NCI-H2196 (cell line): ENCODE data around the gene ERF.
A peak's percentile ranks its signal among the peaks of the same experiment; 100 is the strongest.

Source experiments
- DNase-seq: peaks from one replicate; lab custom pipeline; 2025; ENCODE audit not compliant: unreplicated experiment; lab: John Stamatoyannopoulos, UW

Gene ERF

GRCh38 chr19:42217520-42218437 is 37.1 kb downstream of the ERF start, which contains the start of gene DEDD2:
Gene DEDD2 (minus strand): TSS chr19:42217677. CDS start chr19:42217007, 670 bp downstream.
- DNase-seq = peak; percentile 98

- no peak for DNase-seq
Measured at GRCh38 chr19:42216653-42217519, 38.0 kb downstream of the ERF start.

GRCh38 chr19:42214810-42215485 is 40.0 kb downstream of the ERF start:
- no peak for DNase-seq

GRCh38 chr19:42212886-42213285 is 42.0 kb downstream of the ERF start:
- DNase-seq = no peak

DNA sequence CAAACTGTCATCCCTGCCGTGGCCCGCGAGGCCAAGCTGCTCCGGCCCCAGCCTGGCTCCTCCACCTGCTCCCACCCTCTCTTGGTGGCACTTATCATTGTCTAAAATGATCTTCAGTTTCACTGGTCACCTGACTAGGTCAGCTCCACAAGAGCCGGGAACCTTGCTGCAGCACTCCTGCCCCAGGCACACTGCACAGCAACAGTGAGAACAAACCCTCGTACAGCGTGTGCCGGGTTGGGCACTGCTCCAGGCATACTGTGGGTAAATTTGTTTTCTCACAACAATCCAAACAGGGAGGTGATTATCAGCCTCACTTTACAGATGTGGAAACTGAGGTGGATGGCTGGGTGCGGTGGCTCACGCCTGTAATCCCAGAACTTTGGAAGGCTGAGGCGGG is 46.3 kb downstream of the ERF start:
- DNase-seq = peak; percentile 72

GRCh38 chr19:42207767-42208271 is 47.1 kb downstream of the ERF start:
- peak; percentile 24 for DNase-seq

- DNase-seq = peak; percentile 30
Measured at GRCh38 chr19:42206871-42207755, 47.8 kb downstream of the ERF start.

- DNase-seq = no peak
Measured at GRCh38 chr19:42204664-42205063, 50.3 kb downstream of the ERF start.

GRCh38 chr19:42203700-42204099 is 51.2 kb downstream of the ERF start:
- no peak for DNase-seq

GRCh38 chr19:42202290-42202880 is 52.5 kb downstream of the ERF start:
- no peak for DNase-seq

DNA sequence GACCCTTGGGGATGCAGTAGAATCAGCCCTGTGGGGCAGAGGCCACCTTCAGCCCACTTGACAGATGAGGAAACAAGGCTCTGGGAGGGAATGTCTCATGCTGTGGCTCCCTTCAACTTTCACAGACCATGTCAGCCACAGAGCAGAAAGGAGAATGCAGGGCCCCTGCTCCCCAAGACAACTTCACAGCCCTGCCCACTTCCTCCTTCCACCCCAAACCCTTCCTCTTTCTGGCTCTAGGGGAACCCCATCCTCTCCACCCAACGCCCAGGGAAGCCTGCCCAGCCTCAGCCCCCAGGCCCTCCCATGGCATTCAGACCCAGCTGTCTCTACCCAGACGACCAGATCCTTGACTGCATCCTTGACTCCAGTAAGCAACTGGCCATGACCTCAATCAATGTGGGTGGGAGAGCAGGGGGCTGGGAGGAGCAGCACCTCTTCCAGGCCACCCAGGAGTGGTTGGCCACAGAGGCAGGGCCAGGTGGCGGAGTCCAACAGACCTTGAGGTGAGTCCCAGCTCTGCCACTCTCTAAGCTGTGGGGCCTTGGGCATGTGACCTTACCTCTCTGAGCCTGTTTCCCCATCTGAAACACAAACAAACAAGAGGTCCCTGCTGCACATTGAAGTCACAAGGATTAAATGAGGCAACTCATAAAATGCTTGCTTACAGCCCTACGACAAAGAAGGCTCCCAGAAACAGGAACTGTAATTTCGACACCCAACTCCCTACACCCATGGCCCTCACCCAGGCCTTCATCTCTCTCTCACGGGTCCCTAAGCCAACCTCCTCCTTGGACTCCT is 53.2 kb downstream of the ERF start:
- DNase-seq = no peak

DNA sequence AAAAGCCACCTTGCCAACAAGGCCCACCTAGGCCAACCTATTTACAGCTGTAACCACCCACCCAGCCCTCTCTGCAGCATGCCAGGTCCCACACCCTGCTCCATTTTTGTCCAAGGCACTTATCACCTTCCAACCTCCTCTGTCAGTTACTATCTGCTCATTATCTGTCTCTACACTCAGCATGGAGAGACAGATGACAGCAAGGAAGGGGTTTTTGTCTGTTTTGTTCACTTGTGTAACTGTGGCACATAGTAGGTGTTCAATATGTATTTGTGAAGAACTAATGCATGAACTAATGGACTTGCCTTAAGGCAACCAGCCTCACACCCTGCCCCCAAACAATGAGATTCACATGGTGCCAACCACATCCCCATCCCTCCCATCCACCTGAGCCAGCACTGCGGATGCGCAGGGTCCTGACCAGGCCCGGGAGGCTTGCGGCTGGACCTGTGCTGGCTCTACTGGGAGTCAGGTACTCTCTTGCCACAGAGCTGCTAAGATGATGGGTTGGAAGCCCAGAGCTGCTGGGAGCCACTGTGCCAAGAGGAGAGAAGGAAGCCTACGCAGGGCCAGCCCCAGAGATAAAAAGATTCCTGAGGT is 54.7 kb downstream of the ERF start:
- no peak for DNase-seq

GRCh38 chr19:42199440-42200115 is 55.4 kb downstream of the ERF start:
- DNase-seq = no peak

DNA sequence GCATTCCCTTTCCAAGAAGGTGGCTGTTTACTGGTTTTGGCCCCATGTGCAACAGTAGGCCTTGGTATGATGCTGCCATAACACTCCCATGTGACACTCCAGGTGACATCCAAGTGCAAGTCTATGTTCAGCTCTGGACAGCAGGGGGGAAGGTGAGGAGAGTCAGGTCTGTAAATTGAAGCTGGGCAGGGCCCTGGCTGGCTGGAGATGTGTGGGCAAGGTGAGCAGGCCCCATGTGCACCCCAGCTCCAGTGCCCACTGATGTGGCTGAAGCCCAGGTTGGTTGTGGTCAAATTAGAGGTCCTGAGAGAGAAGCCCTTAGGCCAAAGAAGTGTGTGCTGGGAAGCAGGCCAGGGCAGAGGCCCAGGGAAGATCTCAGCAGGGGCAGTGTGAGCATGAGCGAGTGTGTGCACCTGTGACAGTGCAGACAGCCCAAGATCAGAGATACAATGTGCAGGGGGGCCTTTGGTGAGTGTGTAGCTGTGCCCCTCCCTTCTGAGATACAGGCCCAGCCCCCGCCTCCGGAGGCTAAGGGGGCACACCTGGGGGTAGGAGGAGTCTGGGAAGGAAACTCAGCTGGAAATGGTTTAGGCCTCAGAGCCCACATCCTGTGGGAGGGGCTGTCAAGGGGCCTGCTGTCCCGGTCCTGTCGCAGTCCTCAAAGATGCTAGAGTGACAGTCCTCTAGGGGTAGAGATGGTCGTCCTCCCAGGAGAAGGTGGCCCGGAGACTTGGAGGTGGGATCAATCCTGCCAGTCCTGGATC is 56.1 kb downstream of the ERF start:
- DNase-seq = no peak
